HG02938 (cell line): ENCODE data around the gene POLR3G.

Experiments used
- ATAC-seq: cut with Tn5 transposase; IDR thresholded peaks from one replicate; pipeline ENCODE4 v1.9.1; 2021; ENCODE audit warnings: mild to moderate bottlenecking, moderate library complexity; ENCODE audit not compliant: unreplicated experiment

POLR3G gene

GRCh38 chr5:90549729-90550275, 75.1 kb downstream of the POLR3G start:
- ATAC-seq, result no peak

DNA sequence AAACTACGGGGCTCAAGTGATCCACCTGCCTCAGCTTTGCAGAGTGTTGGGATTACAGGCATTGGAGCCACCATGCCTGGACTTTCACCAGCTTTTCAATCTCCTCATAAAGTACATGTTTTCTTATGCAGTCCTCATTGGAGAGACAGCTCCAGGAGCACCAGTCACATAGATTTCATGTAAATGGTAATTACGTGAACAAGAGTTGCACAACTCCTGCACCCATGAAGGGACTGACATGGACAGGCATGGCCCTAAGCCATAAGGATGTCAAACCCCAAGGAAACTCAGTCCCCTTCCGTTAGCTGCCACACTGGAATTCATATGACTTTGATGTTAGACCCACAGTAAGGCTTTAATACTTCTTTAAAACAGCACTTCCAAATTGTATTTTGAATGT, 76.3 kb downstream of the POLR3G start:
- no peak for ATAC-seq

DNA sequence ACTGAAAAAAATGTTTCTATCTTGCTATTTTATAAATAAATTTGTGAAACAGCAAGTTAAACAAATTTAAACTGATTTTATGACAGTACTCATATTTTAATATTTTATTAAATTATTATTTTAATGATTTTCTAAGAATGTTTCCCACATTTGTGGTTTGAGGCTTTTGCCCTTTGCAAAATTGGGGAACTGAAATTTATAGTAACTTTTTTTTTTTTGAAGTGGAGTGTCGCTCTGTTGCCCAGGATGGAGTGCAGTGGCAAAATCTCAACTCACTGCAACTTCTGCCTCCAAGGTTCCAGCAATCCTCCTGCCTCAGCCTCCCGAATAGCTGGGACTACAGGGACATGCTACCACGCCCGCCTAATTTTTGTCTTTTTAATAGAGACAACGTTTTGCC, 76.7 kb downstream of the POLR3G start:
- ATAC-seq, result no peak

DNA sequence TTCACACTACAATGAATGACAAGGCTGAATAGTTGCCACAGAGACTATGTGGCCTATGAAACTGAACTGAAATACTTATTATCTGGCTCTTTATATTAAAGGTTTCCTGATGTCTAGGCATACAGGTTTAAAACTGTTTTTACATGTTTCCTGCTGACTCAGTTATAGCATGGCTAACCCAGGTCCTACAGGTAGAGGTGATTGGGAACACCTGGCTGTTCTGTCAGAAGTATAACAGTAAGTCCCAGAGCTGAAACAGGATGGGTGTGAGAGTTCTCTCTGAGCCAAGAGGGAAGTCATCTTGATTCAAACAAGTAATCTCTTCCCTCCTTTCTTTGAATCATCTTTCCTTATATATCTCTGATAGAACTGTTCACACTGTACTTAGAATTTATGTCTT, 79.0 kb downstream of the POLR3G start:
- ATAC-seq, result no peak

- ATAC-seq, result no peak
Measured at GRCh38 chr5:90554358-90555006, 79.8 kb downstream of the POLR3G start.

DNA sequence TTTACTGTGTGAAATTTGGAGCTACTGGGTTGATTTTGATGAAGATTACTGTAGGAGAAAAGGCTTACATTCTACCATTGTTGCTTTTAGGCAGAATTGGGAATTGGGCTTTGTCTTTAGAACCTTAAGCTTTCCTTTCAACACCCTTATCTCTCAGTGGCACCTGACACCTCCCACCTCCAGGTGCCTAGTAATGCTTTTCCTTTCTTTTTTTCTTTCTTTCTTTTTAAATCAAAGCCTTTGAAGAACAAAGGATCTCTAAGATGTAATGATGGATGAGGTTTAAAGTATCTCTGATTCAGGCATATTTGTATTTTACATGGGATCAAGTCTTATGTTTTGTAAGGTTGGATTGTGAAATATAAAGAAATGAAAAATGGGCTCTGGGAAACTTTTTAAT, 81.0 kb downstream of the POLR3G start:
- no peak for ATAC-seq

DNA sequence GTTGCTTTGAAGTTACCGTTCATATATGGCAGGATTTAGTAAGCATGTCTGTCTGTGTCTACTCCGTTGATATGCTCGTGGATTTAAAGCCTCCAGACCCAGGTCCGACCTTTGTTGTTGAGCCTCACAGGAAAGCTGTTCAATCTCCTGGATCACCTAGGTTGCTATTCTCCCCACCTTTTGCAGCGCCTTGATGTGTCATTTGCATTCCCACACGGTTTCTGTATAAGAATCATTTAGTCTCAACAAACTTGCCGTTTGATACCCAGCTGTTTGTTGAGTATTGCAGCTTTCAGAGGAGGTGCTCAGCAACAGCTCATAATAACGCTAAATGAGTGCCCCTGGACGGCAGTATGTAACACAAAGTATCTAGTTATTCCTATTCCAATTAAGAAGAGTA, 82.7 kb downstream of the POLR3G start:
- no peak for ATAC-seq

GRCh38 chr5:90557871-90558270, 83.2 kb downstream of the POLR3G start:
- ATAC-seq, result no peak

DNA sequence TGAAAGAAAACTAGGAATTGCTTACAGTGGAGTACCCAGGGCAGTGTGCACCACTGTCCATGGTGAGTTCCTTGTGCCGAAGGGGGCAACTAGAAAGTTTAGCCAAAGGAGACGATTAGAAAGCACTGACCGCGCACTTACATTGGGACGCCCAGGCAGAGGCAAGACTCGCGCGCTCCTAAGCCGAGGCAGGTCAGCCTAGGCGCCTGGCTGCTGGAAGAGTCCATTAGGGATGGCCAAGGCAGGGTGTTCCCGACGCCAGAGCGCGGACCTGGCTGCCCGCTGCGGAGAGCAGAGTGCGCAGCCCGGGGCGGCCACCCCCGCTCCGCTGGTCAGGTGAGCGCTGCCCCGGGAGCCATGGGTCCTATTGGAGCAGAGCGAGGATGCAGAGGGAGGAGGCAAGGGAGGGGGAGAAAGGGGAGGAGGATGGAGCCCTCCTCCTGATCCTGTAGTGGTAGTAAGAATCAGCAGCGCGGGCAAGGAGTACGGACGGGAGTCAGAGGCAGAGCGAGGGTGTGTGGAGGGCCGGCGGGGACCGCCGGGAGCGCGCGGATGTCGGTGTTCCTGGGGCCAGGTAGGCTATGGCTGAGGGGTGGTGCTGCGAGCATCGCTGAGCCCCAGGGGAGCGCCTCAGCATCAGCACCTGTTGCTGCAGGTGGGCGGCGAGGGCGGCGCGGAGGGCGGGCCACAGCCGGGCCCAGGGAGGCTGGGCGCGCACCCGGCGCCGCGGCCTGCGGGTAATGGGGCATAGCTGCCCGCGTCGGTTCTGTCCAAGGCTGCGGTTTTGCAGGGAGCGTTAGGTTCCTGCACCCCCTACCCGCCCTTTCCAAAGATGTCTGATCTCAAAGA, 83.9 kb downstream of the POLR3G start, which contains the start of gene ADGRV1:
ADGRV1 (plus strand) TSS at position 454 of the 849 bp plus-strand sequence; CDS start at position 553, 99 bp downstream.
- no peak for ATAC-seq

- no peak for ATAC-seq
Measured at GRCh38 chr5:90560771-90561170, 86.1 kb downstream of the POLR3G start.

DNA sequence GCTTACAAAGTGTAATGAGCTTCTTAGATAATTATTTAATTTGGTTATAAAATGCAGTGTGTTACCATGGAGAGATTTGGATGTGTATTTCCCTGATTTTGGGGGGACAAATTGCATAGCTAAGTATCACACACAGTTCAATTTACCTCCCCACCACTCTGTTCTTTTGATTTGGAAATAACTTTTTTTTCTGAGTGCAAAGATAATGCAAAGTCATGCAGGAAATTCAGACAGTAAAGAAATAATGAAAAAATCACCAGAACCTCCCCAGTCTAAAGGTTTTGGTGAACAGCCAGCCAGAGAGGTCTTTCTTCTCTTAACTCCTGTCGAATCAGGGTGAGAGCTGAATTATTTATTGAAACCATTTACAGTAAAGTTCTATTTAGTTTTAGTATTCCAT, 87.1 kb downstream of the POLR3G start:
- no peak for ATAC-seq

- ATAC-seq, result no peak
Measured at GRCh38 chr5:90562341-90562740, 87.7 kb downstream of the POLR3G start.

GRCh38 chr5:90563108-90563507, 88.4 kb downstream of the POLR3G start:
- no peak for ATAC-seq
